ENCODE data around the gene CTAGE4.

DNA sequence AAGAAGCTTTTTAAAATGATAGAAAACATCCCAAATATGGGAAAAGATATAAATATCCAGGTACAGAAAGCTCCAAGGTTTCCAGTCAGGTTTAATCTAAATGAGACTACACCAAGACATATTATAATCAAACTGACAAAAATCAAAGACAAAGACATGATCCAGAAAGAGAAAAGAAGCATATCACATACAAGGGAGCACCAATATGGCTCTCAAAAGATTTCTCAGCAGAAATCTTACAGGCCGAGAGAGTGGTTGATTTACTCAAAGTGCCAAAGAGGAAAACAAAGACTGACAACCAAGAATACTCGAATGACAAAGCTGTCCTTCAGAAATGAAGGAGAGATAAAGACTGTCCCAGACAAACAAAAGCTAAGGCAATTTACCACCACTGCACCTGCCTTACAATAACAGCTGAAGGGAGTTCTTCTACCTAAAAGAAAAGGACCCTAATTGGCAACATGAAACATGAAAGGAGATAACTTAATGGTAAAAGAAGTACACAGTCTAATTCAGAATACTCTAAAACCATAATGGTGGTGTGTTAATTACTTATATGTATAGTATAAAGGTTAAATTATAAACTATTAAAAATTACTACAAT lies 34.9 kb upstream of the CTAGE4 start:
- TF ChIP-seq, protein P1, sequence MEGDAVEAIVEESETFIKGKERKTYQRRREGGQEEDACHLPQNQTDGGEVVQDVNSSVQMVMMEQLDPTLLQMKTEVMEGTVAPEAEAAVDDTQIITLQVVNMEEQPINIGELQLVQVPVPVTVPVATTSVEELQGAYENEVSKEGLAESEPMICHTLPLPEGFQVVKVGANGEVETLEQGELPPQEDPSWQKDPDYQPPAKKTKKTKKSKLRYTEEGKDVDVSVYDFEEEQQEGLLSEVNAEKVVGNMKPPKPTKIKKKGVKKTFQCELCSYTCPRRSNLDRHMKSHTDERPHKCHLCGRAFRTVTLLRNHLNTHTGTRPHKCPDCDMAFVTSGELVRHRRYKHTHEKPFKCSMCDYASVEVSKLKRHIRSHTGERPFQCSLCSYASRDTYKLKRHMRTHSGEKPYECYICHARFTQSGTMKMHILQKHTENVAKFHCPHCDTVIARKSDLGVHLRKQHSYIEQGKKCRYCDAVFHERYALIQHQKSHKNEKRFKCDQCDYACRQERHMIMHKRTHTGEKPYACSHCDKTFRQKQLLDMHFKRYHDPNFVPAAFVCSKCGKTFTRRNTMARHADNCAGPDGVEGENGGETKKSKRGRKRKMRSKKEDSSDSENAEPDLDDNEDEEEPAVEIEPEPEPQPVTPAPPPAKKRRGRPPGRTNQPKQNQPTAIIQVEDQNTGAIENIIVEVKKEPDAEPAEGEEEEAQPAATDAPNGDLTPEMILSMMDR (IDR thresholded peaks at IDR 0.05; ENCODE audit: poor library complexity): no peak
- TF ChIP-seq EZH2phosphoT487 (IDR thresholded peaks at IDR 0.05; ENCODE audit: low read depth, severe bottlenecking, unreplicated experiment): no peak
